HFFc6 (cell line): Measurements from ENCODE around the gene FN1. TPM values are rescaled to one million over a fixed set of nuclear protein-coding genes. Genes with fewer than 3 reads are reported as not detected.

Experiments
- DNase-seq: peaks from one replicate; pipeline ENCODE4 v3.0.0-alpha.2; 2018
- H3K27ac Mint-ChIP-seq: 2 replicates; pipeline ENCODE4 v1.8.0; 2020; ENCODE audit warnings: mild to moderate bottlenecking, mixed read lengths
- H3K27me3 Mint-ChIP-seq: 2 replicates; pipeline ENCODE4 v1.8.0; 2021; ENCODE audit warnings: mild to moderate bottlenecking, moderate library complexity, mixed read lengths; ENCODE audit not compliant: insufficient read depth
- H3K36me3 Mint-ChIP-seq: 2 replicates; pipeline ENCODE4 v1.8.0; 2021; ENCODE audit warnings: low read depth, mixed read lengths
- H3K4me1 Mint-ChIP-seq: 2 replicates; pipeline ENCODE4 v1.8.0; 2020; ENCODE audit warnings: low read depth, mixed read lengths
- H3K4me3 Mint-ChIP-seq: 2 replicates; pipeline ENCODE4 v1.8.0; 2020; ENCODE audit warnings: mild to moderate bottlenecking, moderate library complexity, mixed read lengths
- H3K9me3 Mint-ChIP-seq: 2 replicates; pipeline ENCODE4 v1.8.0; 2020; ENCODE audit warnings: mild to moderate bottlenecking, mixed read lengths
- CTCF ChIP-seq: fragments of 200-600 bp; sonication (generic); IDR thresholded peaks from 2 replicates; pipeline ENCODE4 v1.5.0; 2021; ENCODE audit warnings: antibody characterized with exemption, mild to moderate bottlenecking
- total RNA-seq, 6 experiments: library from RNA; stranded (reverse); fragmentation: NEBNext Ultra II Directional; extraction: Animal tissue kit (Norgen Biotek cat#: 25700); gene quantifications; 2 replicates in 1 of 6; 3 replicates in 5 of 6; pipeline ENCODE4 v1.2.3, GENCODE V29; 2021

FN1 gene
- total RNA-seq, 6 experiments from 2014 or later: 2,848 to 5,249 (median 2,869) TPM

- H3K4me3 Mint-ChIP-seq: no peak overlapping the region
- TF ChIP-seq CTCF: no peak
- H3K4me1 Mint-ChIP-seq: peaks cover 75% of the 10 kb centered on the region
- DNase-seq: no peak
- H3K36me3 Mint-ChIP-seq: peaks cover 80% of the 10 kb centered on the region
- no peaks in the 10 kb centered on the region; the same call in 1 of the 2 replicates for H3K9me3 Mint-ChIP-seq
- peaks cover 38% of the 10 kb centered on the region for H3K27me3 Mint-ChIP-seq
- H3K27ac Mint-ChIP-seq: peak overlapping the region; percentile 78
These were observed 67.4 kb downstream of the FN1 start for GRCh38 chr2:215368493-215368809.

- Mint-ChIP-seq H3K4me3 (peak overlapping the region; percentile 35; the same call in 1 of the 2 replicates), H3K27ac (peak overlapping the region; percentile 78)
These were observed 68.0 kb downstream of the FN1 start for GRCh38 chr2:215367662-215368492.

DNA sequence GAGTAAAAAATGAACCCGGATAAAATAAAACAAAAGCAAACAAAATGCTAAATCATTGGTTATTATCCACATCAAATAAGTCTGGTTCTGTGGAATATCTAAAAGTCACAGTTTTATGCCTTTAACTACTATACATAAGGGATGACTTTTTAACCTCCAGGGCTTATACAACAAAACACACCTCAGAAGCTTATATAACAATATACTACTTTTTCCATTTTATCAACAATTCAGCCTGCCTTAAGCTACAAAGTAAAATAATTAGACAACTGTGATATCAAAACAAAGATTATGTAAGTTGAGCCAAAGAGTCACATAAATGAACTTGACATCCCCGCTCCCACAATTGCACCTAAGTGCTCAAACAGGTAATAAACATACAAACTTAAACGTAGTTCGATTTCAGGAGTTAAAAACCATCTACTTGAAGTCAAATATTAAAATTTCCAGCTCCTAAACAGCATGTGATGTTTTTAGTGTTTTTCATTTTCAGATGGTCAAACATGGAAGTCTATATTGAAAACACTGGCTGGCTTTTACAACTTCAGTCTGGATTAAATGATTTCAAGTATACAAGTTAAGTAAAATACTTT is 69.3 kb downstream of the FN1 start:
- Mint-ChIP-seq H3K4me3 (no peak overlapping the region), H3K27ac (peak overlapping the region; percentile 45; the same call in 1 of the 2 replicates), H3K27me3 (peaks cover 43% of the 10 kb centered on the region), H3K36me3 (peaks cover 82% of the 10 kb centered on the region), H3K4me1 (peaks cover 75% of the 10 kb centered on the region), H3K9me3 (no peaks in the 10 kb centered on the region)
- DNase-seq: no peak
- TF ChIP-seq CTCF: no peak

More at GRCh38 chr2:215367662-215368492, 68.0 kb downstream of the FN1 start:
- no peak for TF ChIP-seq CTCF
- Mint-ChIP-seq H3K4me1 (peaks cover 80% of the 10 kb centered on the region), H3K27me3 (peaks cover 36% of the 10 kb centered on the region), H3K9me3 (no peaks in the 10 kb centered on the region; the same call in 1 of the 2 replicates), H3K36me3 (peaks cover 80% of the 10 kb centered on the region)
- DNase-seq: peak; percentile 86

DNA sequence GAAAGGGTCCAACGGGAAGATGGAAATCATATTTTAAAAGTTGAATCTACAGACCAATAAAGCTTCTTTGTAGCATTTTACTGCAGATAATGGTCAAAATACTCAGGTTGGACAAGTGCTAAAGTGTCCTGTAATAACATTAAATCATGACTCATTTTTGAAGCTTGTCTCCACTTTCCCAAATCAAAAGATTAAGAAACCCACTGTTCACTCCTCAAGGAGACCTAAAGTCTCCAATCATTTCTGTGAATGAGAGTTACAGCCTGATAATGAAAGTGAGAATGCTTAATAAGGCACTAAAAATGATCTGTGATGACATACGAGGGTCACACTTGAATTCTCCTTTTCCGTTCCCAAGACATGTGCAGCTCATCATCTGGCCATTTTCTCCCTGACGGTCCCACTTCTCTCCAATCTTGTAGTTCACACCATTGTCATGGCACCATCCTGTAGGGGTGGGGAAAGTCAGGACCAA is 70.6 kb downstream of the FN1 start:
- Mint-ChIP-seq H3K36me3 (peaks cover 79% of the 10 kb centered on the region), H3K27ac (peak overlapping the region; percentile 67), H3K4me3 (peak overlapping the region; percentile 50; the same call in 1 of the 2 replicates), H3K9me3 (no peaks in the 10 kb centered on the region), H3K27me3 (peaks cover 41% of the 10 kb centered on the region), H3K4me1 (peaks cover 73% of the 10 kb centered on the region)
- TF ChIP-seq CTCF: no peak
- DNase-seq: no peak

- Mint-ChIP-seq H3K27me3 (peaks cover 40% of the 10 kb centered on the region), H3K36me3 (peaks cover 72% of the 10 kb centered on the region), H3K9me3 (no peaks in the 10 kb centered on the region), H3K4me1 (peaks cover 65% of the 10 kb centered on the region), H3K27ac (peak overlapping the region; percentile 67), H3K4me3 (peak overlapping the region; percentile 11; the same call in 1 of the 2 replicates)
- DNase-seq: no peak
- TF ChIP-seq CTCF: no peak
These were observed 71.4 kb downstream of the FN1 start for GRCh38 chr2:215364157-215365155.
